Thyroid gland (tissue), 4 donors: ENCODE data around the gene ITPR3.

Experiments
- CTCF ChIP-seq, 6 experiments: fragments of 200-600 bp in 3 of 6; fragments of 450-650 bp in 3 of 6; sonication (generic) in 3 of 6; IDR thresholded peaks; one replicate each; pipeline ENCODE4 v1.5.1; 2016 to 2019; ENCODE audit warnings: antibody characterized with exemption in 6 of 6, mild to moderate bottlenecking in 2 of 6, inconsistent platforms in 1 of 6, moderate library complexity in 1 of 6
- POLR2A ChIP-seq, 2 donors: fragments of 450-650 bp; IDR thresholded peaks; one replicate each; pipeline ENCODE4 v1.6.1; 2017; ENCODE audit warnings: antibody characterized with exemption in 2 of 2, mild to moderate bottlenecking in 2 of 2, moderate library complexity in 1 of 2

GRCh38 chr6:33689879-33690278, 68.8 kb downstream of the ITPR3 start:
- TF ChIP-seq POLR2A (IDR thresholded peaks at IDR 0.05) (no peak), CTCF (IDR thresholded peaks at IDR 0.05) (no peak)
